GM12875 (cell line): Measurements from ENCODE around the gene NWD2.

Experiments
- H3K4me3 ChIP-seq: one replicate; pipeline ENCODE4 v1.5.1; 2011; ENCODE audit warnings: low read depth, low read length, control low read depth
- CTCF ChIP-seq: IDR thresholded peaks from 2 replicates; pipeline ENCODE4 v1.5.1; 2011; ENCODE audit warnings: low read depth, mild to moderate bottlenecking, control low read depth, inconsistent platforms, low read length, moderate library complexity, borderline replicate concordance; ENCODE audit not compliant: insufficient read depth

The NWD2 gene

GRCh38 chr4:37279894-37280592 lies 35.5 kb downstream of the NWD2 start:
- TF ChIP-seq CTCF = no peak
- H3K4me3 ChIP-seq = no peak overlapping the region

- TF ChIP-seq CTCF = no peak
- H3K4me3 ChIP-seq = no peak overlapping the region
Measured at GRCh38 chr4:37299468-37299867, 54.9 kb downstream of the NWD2 start.

GRCh38 chr4:37304612-37305011 lies 60.1 kb downstream of the NWD2 start:
- no peak overlapping the region for H3K4me3 ChIP-seq

DNA sequence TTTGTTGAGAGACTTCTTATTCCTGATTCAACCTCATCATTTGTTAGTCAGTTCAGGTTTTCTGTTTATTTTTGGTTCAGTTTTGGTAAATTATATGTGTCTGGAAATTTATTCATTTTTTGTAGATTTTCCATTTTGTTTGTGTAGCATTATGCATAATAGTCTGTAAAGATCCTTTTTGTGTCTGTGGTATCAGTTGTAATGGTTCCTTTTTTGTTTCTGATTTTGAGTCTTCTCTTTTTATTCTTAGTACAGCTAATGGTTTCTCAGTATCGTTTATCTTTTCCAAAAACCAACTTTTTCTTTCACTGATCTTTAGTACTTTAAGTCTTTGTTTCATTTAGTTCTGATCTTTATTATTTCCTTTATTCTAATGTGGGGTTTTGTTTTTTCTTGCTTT lies 61.4 kb downstream of the NWD2 start:
- H3K4me3 ChIP-seq = no peak overlapping the region
- TF ChIP-seq CTCF = no peak

More at GRCh38 chr4:37304612-37305011, 60.1 kb downstream of the NWD2 start:
- no peak for TF ChIP-seq CTCF

GRCh38 chr4:37317104-37317643 lies 72.6 kb downstream of the NWD2 start:
- H3K4me3 ChIP-seq = no peak overlapping the region
- no peak for TF ChIP-seq CTCF

- no peak for TF ChIP-seq CTCF
- no peak overlapping the region for H3K4me3 ChIP-seq
Measured at GRCh38 chr4:37320513-37321235, 76.1 kb downstream of the NWD2 start.
